PC-3 (cell line): ENCODE results near the gene TTLL12. TPM values are rescaled to one million over a fixed set of nuclear protein-coding genes. Genes with fewer than 3 reads are reported as not detected.

ENCODE experiments used
- ATAC-seq: fragments of 200-7000 bp; cut with Tn5 transposase; 2 replicates; pipeline ENCODE4 v1.9.1; 2020; ENCODE audit warnings: mild to moderate bottlenecking, moderate library complexity
- BruUV-seq: library from RNA; stranded (reverse); fragments of 400-500 nt; replicated peaks from 2 replicates; lab custom pipeline; 2021; lab: Mats Ljungman, UMichigan
- CTCF ChIA-PET: fragments of 300-600 bp; sonication (Branson Sonifier 250); formaldehyde crosslinking; loops from one replicate; lab custom pipeline; 2022; ENCODE audit warnings: antibody characterized with exemption; lab: Charles Lee
- POLR2A ChIA-PET: fragments of 300-600 bp; sonication (Branson Sonifier 250); formaldehyde crosslinking; loops from one replicate; lab custom pipeline; 2022; ENCODE audit warnings: antibody characterized with exemption; ENCODE audit not compliant: unreplicated experiment; lab: Charles Lee
- DNase-seq: peaks from one replicate; pipeline ENCODE4 v3.0.0-alpha.2; 2015
- H2AFZ ChIP-seq: fragments of 300-600 bp; sonication (generic); 2 replicates; pipeline ENCODE4 v1.6.0; 2016; ENCODE audit warnings: antibody characterized with exemption, low read length
- H3F3A ChIP-seq: fragments of 300-600 bp; sonication (generic); one replicate; pipeline ENCODE4 v1.6.0; 2017; ENCODE audit warnings: antibody characterized with exemption, low read length, control low read depth, mild to moderate bottlenecking; ENCODE audit not compliant: unreplicated experiment
- H3K27ac ChIP-seq: fragments of 300-600 bp; sonication (generic); 2 replicates; pipeline ENCODE4 v1.5.1; 2016; ENCODE audit warnings: mild to moderate bottlenecking, low read length
- H3K27me3 ChIP-seq: fragments of 300-600 bp; sonication (generic); 2 replicates; pipeline ENCODE4 v1.6.1; 2016; ENCODE audit warnings: low read length, mixed read lengths
- H3K36me3 ChIP-seq: fragments of 300-600 bp; sonication (generic); 2 replicates; pipeline ENCODE4 v1.6.1; 2016; ENCODE audit warnings: low read depth, mixed run types, low read length, mixed read lengths
- H3K4me1 ChIP-seq: fragments of 300-600 bp; sonication (generic); 2 replicates; pipeline ENCODE4 v1.5.1; 2016; ENCODE audit warnings: low read length; ENCODE audit not compliant: insufficient read depth
- H3K4me2 ChIP-seq: fragments of 300-600 bp; sonication (generic); 2 replicates; pipeline ENCODE4 v1.6.0; 2016; ENCODE audit warnings: low read length
- H3K4me3 ChIP-seq: fragments of 300-600 bp; sonication (generic); 2 replicates; pipeline ENCODE4 v1.5.1; 2016; ENCODE audit warnings: mild to moderate bottlenecking, low read length, mixed read lengths
- H3K79me2 ChIP-seq: fragments of 300-600 bp; sonication (generic); 2 replicates; pipeline ENCODE4 v1.6.1; 2017; ENCODE audit warnings: low read length, mixed read lengths
- H3K9ac ChIP-seq: fragments of 300-600 bp; sonication (generic); 2 replicates; pipeline ENCODE4 v1.6.0; 2016; ENCODE audit warnings: mild to moderate bottlenecking, low read length
- H3K9me2 ChIP-seq: fragments of 300-600 bp; sonication (generic); replicated peaks from 2 replicates; pipeline ENCODE4 v1.6.1; 2016; ENCODE audit warnings: mixed run types, low read length, mixed read lengths
- H3K9me3 ChIP-seq: fragments of 300-600 bp; sonication (generic); 2 replicates; pipeline ENCODE4 v1.6.1; 2016; ENCODE audit warnings: low read length, mixed read lengths
- H4K20me1 ChIP-seq: fragments of 300-600 bp; sonication (generic); 2 replicates; pipeline ENCODE4 v1.6.1; 2016; ENCODE audit warnings: low read length, mixed read lengths
- EZH2 ChIP-seq: fragments of 300-600 bp; sonication (generic); IDR thresholded peaks from one replicate; pipeline ENCODE4 v1.6.1; 2017; ENCODE audit warnings: antibody characterized with exemption, mild to moderate bottlenecking, low read length; ENCODE audit not compliant: unreplicated experiment
- EZH2phosphoT487 ChIP-seq: fragments of 300-600 bp; sonication (generic); IDR thresholded peaks from 2 replicates; pipeline ENCODE4 v1.6.1; 2018; ENCODE audit warnings: mild to moderate bottlenecking, antibody characterized with exemption, low read length, borderline replicate concordance
- intact Hi-C: fragments of 100-400 bp; cut with micrococcal nuclease; formaldehyde crosslinking; loops from 2 replicates; pipeline ENCODE4 v1.9.0; 2023
- total RNA-seq: library from RNA; depleted of rRNA; stranded (reverse); fragments of >200 nt; gene quantifications from 2 replicates; pipeline ENCODE4 v1.2.3, GENCODE V29; 2014
- TF ChIP-seq, protein P1 (sequence below): fragments of 300-600 bp; sonication (generic); conservative IDR thresholded peaks from 2 replicates; pipeline ENCODE4 v1.5.1; 2017; ENCODE audit warnings: antibody characterized with exemption, low read depth, mild to moderate bottlenecking, low read length

The TTLL12 gene
- total RNA-seq, 1 experiment from 2014 or later = 48.9 TPM

GRCh38 chr22:43217285-43218030 is 30.5 kb upstream of the TTLL12 start:
- no peak overlapping the region for H3K9ac ChIP-seq
- BruUV-seq = no TSS peak
- no peak overlapping the region for H3K4me2 ChIP-seq
- H3F3A ChIP-seq = no peaks in the 10 kb centered on the region
- ChIA-PET POLR2A (no interaction called here), CTCF (no interaction called here)
- H2AFZ ChIP-seq = no peak overlapping the region
- H3K79me2 ChIP-seq = no peaks in the 10 kb centered on the region
- no peaks in the 10 kb centered on the region for H3K9me2 ChIP-seq
- no peaks in the 10 kb centered on the region for H3K4me1 ChIP-seq
- intact Hi-C loops = no loop called here
- no peaks in the 10 kb centered on the region for H4K20me1 ChIP-seq
- no peak for TF ChIP-seq EZH2
- TF ChIP-seq, protein P1, sequence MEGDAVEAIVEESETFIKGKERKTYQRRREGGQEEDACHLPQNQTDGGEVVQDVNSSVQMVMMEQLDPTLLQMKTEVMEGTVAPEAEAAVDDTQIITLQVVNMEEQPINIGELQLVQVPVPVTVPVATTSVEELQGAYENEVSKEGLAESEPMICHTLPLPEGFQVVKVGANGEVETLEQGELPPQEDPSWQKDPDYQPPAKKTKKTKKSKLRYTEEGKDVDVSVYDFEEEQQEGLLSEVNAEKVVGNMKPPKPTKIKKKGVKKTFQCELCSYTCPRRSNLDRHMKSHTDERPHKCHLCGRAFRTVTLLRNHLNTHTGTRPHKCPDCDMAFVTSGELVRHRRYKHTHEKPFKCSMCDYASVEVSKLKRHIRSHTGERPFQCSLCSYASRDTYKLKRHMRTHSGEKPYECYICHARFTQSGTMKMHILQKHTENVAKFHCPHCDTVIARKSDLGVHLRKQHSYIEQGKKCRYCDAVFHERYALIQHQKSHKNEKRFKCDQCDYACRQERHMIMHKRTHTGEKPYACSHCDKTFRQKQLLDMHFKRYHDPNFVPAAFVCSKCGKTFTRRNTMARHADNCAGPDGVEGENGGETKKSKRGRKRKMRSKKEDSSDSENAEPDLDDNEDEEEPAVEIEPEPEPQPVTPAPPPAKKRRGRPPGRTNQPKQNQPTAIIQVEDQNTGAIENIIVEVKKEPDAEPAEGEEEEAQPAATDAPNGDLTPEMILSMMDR = no peak
- TF ChIP-seq EZH2phosphoT487 = no peak
- ATAC-seq (no peak), DNase-seq (no peak)
- no peak overlapping the region for H3K4me3 ChIP-seq
- no peaks in the 10 kb centered on the region for H3K27me3 ChIP-seq
- no peak overlapping the region for H3K27ac ChIP-seq
- no peaks in the 10 kb centered on the region for H3K36me3 ChIP-seq
- no peaks in the 10 kb centered on the region for H3K9me3 ChIP-seq

- POLR2A ChIA-PET = no interaction called here
- CTCF ChIA-PET = no interaction called here
- Histone ChIP-seq H2AFZ (no peak overlapping the region), H3K4me1 (no peaks in the 10 kb centered on the region), H3K9ac (no peak overlapping the region), H4K20me1 (no peaks in the 10 kb centered on the region), H3K9me2 (no peaks in the 10 kb centered on the region), H3K4me3 (no peak overlapping the region), H3K27ac (no peak overlapping the region), H3K36me3 (no peaks in the 10 kb centered on the region), H3K27me3 (no peaks in the 10 kb centered on the region), H3K79me2 (no peaks in the 10 kb centered on the region), H3K4me2 (no peak overlapping the region), H3F3A (no peaks in the 10 kb centered on the region), H3K9me3 (no peaks in the 10 kb centered on the region)
- TF ChIP-seq EZH2phosphoT487 (no peak), EZH2 (no peak)
- TF ChIP-seq, protein P1 = no peak
- intact Hi-C loops = no loop called here
- no peak for ATAC-seq
- DNase-seq = no peak
- no TSS peak for BruUV-seq
Observed at GRCh38 chr22:43216738-43217137, 29.8 kb upstream of the TTLL12 start.

DNA sequence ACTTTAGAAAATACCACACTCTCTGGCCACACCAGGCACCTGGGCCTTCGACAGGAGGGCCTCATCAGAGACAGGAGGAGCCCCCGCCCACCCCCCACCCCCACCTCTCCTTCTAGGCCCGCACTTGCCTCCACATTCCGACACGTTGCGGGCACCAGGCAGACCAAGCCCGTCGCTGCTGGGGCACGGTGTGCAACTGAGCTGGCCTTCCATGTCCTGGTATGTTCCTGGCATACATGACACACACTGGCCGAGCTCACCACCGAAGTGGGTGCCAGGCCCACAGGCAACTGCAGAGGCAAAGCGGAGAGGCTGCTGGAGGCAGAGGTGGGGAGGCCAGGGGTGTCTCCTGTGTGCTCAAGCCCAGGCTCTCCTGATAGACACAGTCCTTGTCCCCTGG is 27.0 kb upstream of the TTLL12 start:
- Histone ChIP-seq H3K9me3 (no peaks in the 10 kb centered on the region), H2AFZ (no peak overlapping the region), H3F3A (no peaks in the 10 kb centered on the region), H3K79me2 (no peaks in the 10 kb centered on the region), H3K4me3 (no peak overlapping the region), H3K9me2 (no peaks in the 10 kb centered on the region), H3K4me2 (no peak overlapping the region), H3K9ac (no peak overlapping the region), H3K27ac (no peak overlapping the region), H3K27me3 (no peaks in the 10 kb centered on the region), H3K36me3 (no peaks in the 10 kb centered on the region), H4K20me1 (no peaks in the 10 kb centered on the region), H3K4me1 (no peaks in the 10 kb centered on the region)
- no peak for TF ChIP-seq EZH2
- no peak for TF ChIP-seq EZH2phosphoT487
- TF ChIP-seq, protein P1 = no peak
- no TSS peak for BruUV-seq
- ChIA-PET CTCF (no interaction called here), POLR2A (no interaction called here)
- intact Hi-C loops = no loop called here
- ATAC-seq (no peak), DNase-seq (no peak)
